ENCODE measurements around the gene AARSD1.

The AARSD1 gene

DNA sequence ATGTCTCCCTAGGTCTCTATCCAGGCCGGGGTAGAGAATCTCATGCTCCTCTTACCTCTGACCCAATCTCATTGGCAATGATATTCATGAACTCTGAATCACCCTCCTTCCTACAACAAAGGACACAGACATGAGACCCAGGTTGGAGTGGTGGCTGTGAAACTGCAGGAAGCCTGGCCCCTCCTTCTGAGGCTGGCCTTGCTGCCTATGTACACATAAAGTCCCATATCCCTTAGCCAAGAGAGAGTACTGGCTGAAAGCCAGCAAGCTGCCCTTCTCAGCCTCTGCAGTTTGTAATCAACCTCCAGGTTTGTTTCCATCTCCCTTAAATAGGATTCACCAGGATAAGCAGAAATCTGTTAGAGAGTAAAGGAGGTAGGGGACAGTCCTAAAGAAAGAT is 10.6 kb downstream of the AARSD1 start:
- no peak overlapping the region for H3K4me3 ChIP-seq (ENCODE audit: insufficient read length, low read depth)
- H3K4me1 ChIP-seq (ENCODE audit: insufficient read depth, insufficient read length): no peaks in the 10 kb centered on the region
- TF ChIP-seq YY1 (IDR thresholded peaks at IDR 0.05; ENCODE audit: insufficient read depth, insufficient read length): no peak
- TF ChIP-seq ZNF274 (IDR thresholded peaks at IDR 0.05; ENCODE audit: low read depth, low read length): no peak
- TF ChIP-seq SUZ12 (IDR thresholded peaks at IDR 0.05; ENCODE audit: extremely low read depth, insufficient read depth, insufficient read length): no peak
- no peaks in the 10 kb centered on the region for H3K9me3 ChIP-seq (ENCODE audit: insufficient read depth, low read length)
- DNase-seq (ENCODE audit: low read depth, low spot score): no peak
- H3K9ac ChIP-seq (ENCODE audit: insufficient read length, low read depth): no peak overlapping the region
- peaks cover 84% of the 10 kb centered on the region for H3K36me3 ChIP-seq (ENCODE audit: insufficient read depth, insufficient read length, low read length)
- H3K27me3 ChIP-seq (ENCODE audit: insufficient read depth, insufficient read length): no peaks in the 10 kb centered on the region

DNA sequence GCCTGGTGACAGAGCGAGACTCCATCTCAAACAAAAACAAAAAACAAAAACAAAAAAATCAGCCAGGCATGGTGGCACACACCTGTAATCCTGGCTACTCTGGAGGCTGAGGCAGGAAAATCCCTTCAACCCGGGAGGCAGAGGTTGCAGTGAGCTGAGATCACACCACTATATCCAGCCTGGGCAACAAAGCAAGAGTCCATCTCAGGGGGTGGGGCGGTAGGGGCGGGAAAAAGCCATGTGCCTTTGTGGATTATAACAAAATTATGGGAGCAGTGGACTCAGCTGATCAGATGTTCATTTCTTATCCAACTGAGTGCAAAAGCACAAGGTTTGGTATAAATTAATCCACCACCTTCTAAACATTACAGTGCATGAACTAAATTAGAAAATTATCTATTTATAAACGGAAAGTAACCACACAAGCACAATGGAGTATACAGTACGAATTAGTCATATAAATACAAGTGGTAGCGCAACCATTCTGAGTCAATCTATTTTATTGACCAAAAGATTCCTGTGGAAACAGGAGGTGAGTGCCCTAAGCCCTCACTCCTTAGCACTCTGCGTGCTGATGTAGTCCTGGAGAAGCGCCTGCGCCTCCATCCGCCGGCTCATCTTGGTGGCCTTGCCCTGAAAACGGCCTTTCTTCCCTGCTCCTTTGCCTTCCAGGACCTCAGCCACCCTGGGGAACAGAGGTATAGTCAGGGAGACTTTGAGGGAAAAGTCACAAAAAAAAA is 14.0 kb downstream of the AARSD1 start:
- peaks cover 69% of the 10 kb centered on the region for H3K36me3 ChIP-seq (ENCODE audit: insufficient read depth, insufficient read length, low read length)

DNA sequence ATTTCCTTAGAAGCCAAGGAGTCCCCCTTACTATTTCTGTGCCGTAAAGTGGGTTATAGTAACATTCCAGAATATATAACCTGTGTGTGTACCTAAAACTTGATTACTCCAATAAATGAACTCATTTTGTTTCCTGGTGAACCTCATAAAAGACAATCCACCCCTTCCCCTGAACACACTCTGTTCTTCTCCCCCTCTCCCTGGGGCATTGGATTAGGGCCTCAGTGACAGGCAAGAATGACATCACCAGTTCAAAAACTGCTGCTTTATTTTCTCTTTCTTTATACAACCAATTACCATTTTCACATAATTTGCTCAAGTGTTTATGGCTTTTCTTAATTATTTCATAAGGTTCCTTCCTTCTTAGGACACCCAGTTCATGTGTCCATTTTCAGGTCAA is 17.4 kb downstream of the AARSD1 start:
- Histone ChIP-seq H3K27me3 (ENCODE audit: insufficient read depth, insufficient read length) (no peaks in the 10 kb centered on the region), H3K4me1 (ENCODE audit: insufficient read depth, insufficient read length) (no peaks in the 10 kb centered on the region), H3K9ac (ENCODE audit: insufficient read length, low read depth) (no peak overlapping the region), H3K36me3 (ENCODE audit: insufficient read depth, insufficient read length, low read length) (peaks cover 36% of the 10 kb centered on the region), H3K9me3 (ENCODE audit: insufficient read depth, low read length) (no peaks in the 10 kb centered on the region), H3K4me3 (ENCODE audit: insufficient read length, low read depth) (no peak overlapping the region)
- TF ChIP-seq YY1 (IDR thresholded peaks at IDR 0.05; ENCODE audit: insufficient read depth, insufficient read length) (no peak), ZNF274 (IDR thresholded peaks at IDR 0.05; ENCODE audit: low read depth, low read length) (no peak), SUZ12 (IDR thresholded peaks at IDR 0.05; ENCODE audit: extremely low read depth, insufficient read depth, insufficient read length) (no peak)
- DNase-seq (ENCODE audit: low read depth, low spot score): no peak

More for the DNA sequence above, 14.0 kb downstream of the AARSD1 start:
- TF ChIP-seq ZNF274 (IDR thresholded peaks at IDR 0.05; ENCODE audit: low read depth, low read length): no peak
- TF ChIP-seq SUZ12 (IDR thresholded peaks at IDR 0.05; ENCODE audit: extremely low read depth, insufficient read depth, insufficient read length): no peak
- no peak for TF ChIP-seq YY1 (IDR thresholded peaks at IDR 0.05; ENCODE audit: insufficient read depth, insufficient read length)
- Histone ChIP-seq H3K27me3 (ENCODE audit: insufficient read depth, insufficient read length) (no peaks in the 10 kb centered on the region), H3K9ac (ENCODE audit: insufficient read length, low read depth) (no peak overlapping the region), H3K4me1 (ENCODE audit: insufficient read depth, insufficient read length) (no peaks in the 10 kb centered on the region), H3K4me3 (ENCODE audit: insufficient read length, low read depth) (no peak overlapping the region), H3K9me3 (ENCODE audit: insufficient read depth, low read length) (no peaks in the 10 kb centered on the region)
- DNase-seq (ENCODE audit: low read depth, low spot score): no peak

DNA sequence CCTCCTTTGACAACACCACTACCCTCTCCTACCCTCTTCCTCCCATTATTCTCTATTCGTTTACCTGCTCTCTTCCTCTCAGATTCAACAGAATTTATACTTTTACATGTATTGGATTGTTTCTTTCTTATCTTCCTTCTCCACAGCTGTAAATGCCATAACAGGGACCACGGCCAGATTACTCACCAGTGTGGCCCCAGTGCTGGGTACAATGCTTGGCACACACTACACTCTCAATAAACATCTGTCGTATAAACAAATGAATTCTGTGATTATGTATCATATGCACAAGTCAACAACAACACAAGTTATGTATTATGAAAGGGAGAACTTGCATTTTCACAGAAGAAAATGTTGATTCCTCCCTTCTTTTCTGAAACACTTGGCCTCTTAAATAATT is 20.0 kb downstream of the AARSD1 start:
- no peak for DNase-seq (ENCODE audit: low read depth, low spot score)
- Histone ChIP-seq H3K36me3 (ENCODE audit: insufficient read depth, insufficient read length, low read length) (peaks cover 16% of the 10 kb centered on the region), H3K4me3 (ENCODE audit: insufficient read length, low read depth) (no peak overlapping the region), H3K9ac (ENCODE audit: insufficient read length, low read depth) (no peak overlapping the region), H3K9me3 (ENCODE audit: insufficient read depth, low read length) (no peaks in the 10 kb centered on the region), H3K27me3 (ENCODE audit: insufficient read depth, insufficient read length) (no peaks in the 10 kb centered on the region), H3K4me1 (ENCODE audit: insufficient read depth, insufficient read length) (no peaks in the 10 kb centered on the region)
- TF ChIP-seq SUZ12 (IDR thresholded peaks at IDR 0.05; ENCODE audit: extremely low read depth, insufficient read depth, insufficient read length): no peak
- no peak for TF ChIP-seq ZNF274 (IDR thresholded peaks at IDR 0.05; ENCODE audit: low read depth, low read length)
- no peak for TF ChIP-seq YY1 (IDR thresholded peaks at IDR 0.05; ENCODE audit: insufficient read depth, insufficient read length)

DNA sequence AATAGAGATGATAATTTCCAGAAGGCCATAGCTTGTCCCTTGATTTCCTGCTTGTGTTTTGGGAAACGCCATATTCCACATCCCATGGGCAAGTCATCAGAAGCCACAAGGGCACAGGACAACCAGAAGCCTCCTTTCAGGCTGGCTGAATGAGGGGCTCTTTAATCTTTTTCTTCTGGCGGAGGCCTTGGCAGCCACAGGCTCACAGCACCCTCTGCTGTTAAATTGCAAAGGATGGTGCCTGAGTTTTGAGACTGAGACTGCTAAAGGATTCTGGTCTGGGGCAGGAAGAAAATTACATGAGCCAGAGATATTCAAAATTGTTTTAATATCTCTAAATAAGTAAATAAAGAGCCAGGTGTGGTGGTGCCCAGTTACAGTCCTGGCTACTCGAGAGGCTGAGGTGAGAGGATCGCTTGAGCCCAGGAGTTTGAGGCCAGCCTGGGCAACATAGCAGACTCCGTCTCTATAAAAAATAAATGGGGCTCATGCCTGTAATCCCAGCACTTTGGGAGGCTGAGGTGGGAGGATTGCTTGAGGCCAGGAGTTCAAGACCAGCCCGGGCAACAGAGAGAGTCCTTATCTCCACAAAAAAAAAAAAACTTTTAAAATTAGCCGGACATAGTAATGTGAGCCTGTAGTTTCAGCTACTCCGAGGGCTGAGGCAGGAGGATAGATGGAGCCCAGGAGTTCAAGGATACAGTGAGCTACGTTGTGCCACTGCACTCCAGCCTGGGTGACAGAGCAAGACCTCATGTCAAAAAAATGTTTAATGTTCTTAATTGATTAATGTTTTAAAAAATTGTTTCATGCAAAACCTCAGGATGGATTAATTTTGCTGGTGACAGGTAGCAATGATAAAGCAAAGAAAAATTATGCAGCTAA is 26.3 kb downstream of the AARSD1 start:
- no peaks in the 10 kb centered on the region for H3K36me3 ChIP-seq (ENCODE audit: insufficient read depth, insufficient read length, low read length)
- peak; percentile 43 for DNase-seq (ENCODE audit: low read depth, low spot score)
- no peak overlapping the region for H3K9ac ChIP-seq (ENCODE audit: insufficient read length, low read depth)
- no peak overlapping the region for H3K4me3 ChIP-seq (ENCODE audit: insufficient read length, low read depth)
- no peaks in the 10 kb centered on the region for H3K4me1 ChIP-seq (ENCODE audit: insufficient read depth, insufficient read length)
- H3K9me3 ChIP-seq (ENCODE audit: insufficient read depth, low read length): no peaks in the 10 kb centered on the region
- H3K27me3 ChIP-seq (ENCODE audit: insufficient read depth, insufficient read length): no peaks in the 10 kb centered on the region
- TF ChIP-seq SUZ12 (IDR thresholded peaks at IDR 0.05; ENCODE audit: extremely low read depth, insufficient read depth, insufficient read length) (no peak), YY1 (IDR thresholded peaks at IDR 0.05; ENCODE audit: insufficient read depth, insufficient read length) (no peak), ZNF274 (IDR thresholded peaks at IDR 0.05; ENCODE audit: low read depth, low read length) (no peak)

DNA sequence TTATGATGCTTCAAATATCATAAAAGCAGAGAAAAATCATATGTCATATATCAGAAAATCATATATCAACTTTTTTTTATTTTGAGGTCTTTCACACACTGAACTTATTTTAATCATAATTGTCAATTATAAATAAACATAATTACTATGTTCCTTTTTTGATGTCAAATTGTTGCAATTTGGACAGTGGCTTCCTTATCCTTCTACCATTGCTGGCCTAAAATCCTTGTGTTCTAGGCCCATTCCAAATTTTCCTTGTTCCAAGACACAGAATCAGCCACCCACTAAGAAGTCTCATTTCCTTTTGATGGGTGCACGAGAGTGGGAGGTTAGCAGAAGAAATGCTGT is 34.8 kb downstream of the AARSD1 start:
- H3K4me3 ChIP-seq (ENCODE audit: insufficient read length, low read depth): no peak overlapping the region
- no peaks in the 10 kb centered on the region for H3K9me3 ChIP-seq (ENCODE audit: insufficient read depth, low read length)
- no peak overlapping the region for H3K9ac ChIP-seq (ENCODE audit: insufficient read length, low read depth)
- no peaks in the 10 kb centered on the region for H3K27me3 ChIP-seq (ENCODE audit: insufficient read depth, insufficient read length)
- no peak for TF ChIP-seq YY1 (IDR thresholded peaks at IDR 0.05; ENCODE audit: insufficient read depth, insufficient read length)
- TF ChIP-seq ZNF274 (IDR thresholded peaks at IDR 0.05; ENCODE audit: low read depth, low read length): no peak
- no peak for TF ChIP-seq SUZ12 (IDR thresholded peaks at IDR 0.05; ENCODE audit: extremely low read depth, insufficient read depth, insufficient read length)
- no peaks in the 10 kb centered on the region for H3K4me1 ChIP-seq (ENCODE audit: insufficient read depth, insufficient read length)
- H3K36me3 ChIP-seq (ENCODE audit: insufficient read depth, insufficient read length, low read length): no peaks in the 10 kb centered on the region
- DNase-seq (ENCODE audit: low read depth, low spot score): no peak

All from NT2/D1 (cell line).